B cell (primary cell): ENCODE measurements around the gene DOCK3. TPM values are rescaled to one million over a fixed set of nuclear protein-coding genes. Genes with fewer than 3 reads are reported as not detected.

Source experiments
- ATAC-seq: fragments of 200-7000 bp; cut with Tn5 transposase; one replicate; pipeline ENCODE4 v1.10.0; 2021; ENCODE audit warnings: low read depth, mild to moderate bottlenecking, moderate number of reproducible peaks, moderate library complexity
- CTCF ChIA-PET: fragments of 350-600 bp; sonication (Branson Sonifier 250); formaldehyde crosslinking; loops from one replicate; lab custom pipeline; 2021; ENCODE audit warnings: antibody characterized with exemption, inconsistent platforms; lab: Charles Lee
- POLR2A ChIA-PET: fragments of 350-600 bp; sonication (Branson Sonifier 250); formaldehyde crosslinking; loops from one replicate; lab custom pipeline; 2021; ENCODE audit warnings: antibody characterized with exemption; lab: Charles Lee
- DNase-seq: peaks from one replicate; pipeline ENCODE4 v3.0.0; 2013
- H2AFZ ChIP-seq: 2 replicates; pipeline ENCODE4 v1.6.1; 2012; ENCODE audit warnings: mild to moderate bottlenecking, low read depth, low read length; ENCODE audit not compliant: insufficient read depth, poor library complexity, severe bottlenecking
- H3K27ac ChIP-seq, 2 donors: 1 replicate in 1 of 2; 2 replicates in 1 of 2; pipeline ENCODE4 v1.5.1; 2012 to 2013; ENCODE audit warnings: low read length in 2 of 2, mild to moderate bottlenecking in 2 of 2, moderate library complexity in 1 of 2
- H3K27me3 ChIP-seq, 4 experiments: fragments of 200-600 bp in 1 of 4; sonication (generic) in 1 of 4; replicated peaks in 1 of 4; 1 replicate in 2 of 4; 2 replicates in 2 of 4; pipeline versions ENCODE4 v1.6.1 to v1.7.0; 2013 to 2016; ENCODE audit warnings: low read length in 3 of 4, mild to moderate bottlenecking in 2 of 4, mixed read lengths in 1 of 4, moderate library complexity in 1 of 4; ENCODE audit not compliant: insufficient read depth in 4 of 4, control insufficient read depth in 3 of 4; ENCODE audit errors: control extremely low read depth in 1 of 4
- H3K36me3 ChIP-seq, 2 experiments: replicated peaks in 1 of 2; 1 replicate in 1 of 2; 2 replicates in 1 of 2; pipeline versions ENCODE4 v1.6.1 to v1.7.1; 2013; ENCODE audit warnings: low read length in 1 of 2; ENCODE audit not compliant: insufficient read depth in 2 of 2, control insufficient read depth in 1 of 2; ENCODE audit errors: control extremely low read depth in 1 of 2, extremely low read depth in 1 of 2
- H3K4me1 ChIP-seq, 2 donors: fragments of 200-600 bp in 1 of 2; sonication (generic) in 1 of 2; 1 replicate in 1 of 2; 2 replicates in 1 of 2; pipeline versions ENCODE4 v1.5.1 to v1.6.1; 2013 to 2017; ENCODE audit warnings: low read length in 2 of 2; ENCODE audit not compliant: control insufficient read depth in 2 of 2, insufficient read depth in 2 of 2
- H3K4me2 ChIP-seq: replicated peaks from 2 replicates; pipeline ENCODE3; 2012; ENCODE audit warnings: mild to moderate bottlenecking, low read depth, low read length; ENCODE audit not compliant: poor library complexity, severe bottlenecking
- H3K4me3 ChIP-seq, 5 experiments: fragments of 200-600 bp in 1 of 5; sonication (generic) in 1 of 5; 1 replicate in 3 of 5; 2 replicates in 2 of 5; pipeline versions ENCODE4 v1.5.1 to v1.7.0; 2011 to 2016; ENCODE audit warnings: low read length in 4 of 5, mild to moderate bottlenecking in 4 of 5, low read depth in 2 of 5, control low read depth in 1 of 5, moderate library complexity in 1 of 5; ENCODE audit not compliant: insufficient read depth in 1 of 5; ENCODE audit errors: control extremely low read depth in 1 of 5, extremely low read depth in 1 of 5
- H3K79me2 ChIP-seq: fragments of 200-600 bp; sonication (generic); one replicate; pipeline ENCODE4 v1.6.0; 2016; ENCODE audit warnings: low read length; ENCODE audit not compliant: control insufficient read depth, insufficient read depth
- H3K9ac ChIP-seq: fragments of 200-600 bp; sonication (generic); 2 replicates; pipeline ENCODE4 v1.6.1; 2017; ENCODE audit warnings: mild to moderate bottlenecking, low read length, moderate library complexity
- H3K9me3 ChIP-seq, 3 donors: one replicate each; pipeline versions ENCODE4 v1.6.1 to v1.7.1; 2013; ENCODE audit warnings: low read length in 2 of 3; ENCODE audit not compliant: control insufficient read depth in 2 of 3, insufficient read depth in 1 of 3; ENCODE audit errors: control extremely low read depth in 1 of 3
- H4K20me1 ChIP-seq: 2 replicates; pipeline ENCODE4 v1.6.0; 2012; ENCODE audit warnings: mild to moderate bottlenecking, low read length; ENCODE audit not compliant: insufficient read depth, control insufficient read depth, poor library complexity, severe bottlenecking
- H3K27ac Mint-ChIP-seq: one replicate; pipeline ENCODE4 v1.8.0; 2021; ENCODE audit warnings: mixed read lengths
- H3K27me3 Mint-ChIP-seq: one replicate; pipeline ENCODE4 v1.8.0; 2021; ENCODE audit warnings: mixed read lengths
- H3K4me1 Mint-ChIP-seq: one replicate; pipeline ENCODE4 v1.8.0; 2021; ENCODE audit warnings: mixed read lengths
- H3K4me3 Mint-ChIP-seq: one replicate; pipeline ENCODE4 v1.8.0; 2021; ENCODE audit warnings: mixed read lengths
- H3K9me3 Mint-ChIP-seq: one replicate; pipeline ENCODE4 v1.8.0; 2022; ENCODE audit warnings: mixed read lengths; ENCODE audit not compliant: insufficient read depth
- EZH2 ChIP-seq: IDR thresholded peaks from 2 replicates; pipeline ENCODE4 v1.6.1; 2012; ENCODE audit warnings: borderline replicate concordance, low read depth, mild to moderate bottlenecking, moderate library complexity, low read length; ENCODE audit not compliant: insufficient read depth, poor library complexity, severe bottlenecking
- WGBS: methylation state at CpG from one replicate; pipeline ENCODE4 v1.1.5; 2013; ENCODE audit warnings: missing lambda C conversion rate; ENCODE audit not compliant: insufficient coverage; 5-methylcytosine and 5-hydroxymethylcytosine counted together
- intact Hi-C: fragments of 100-400 bp; cut with micrococcal nuclease; formaldehyde crosslinking; loops from one replicate; pipeline ENCODE4 v1.10.0; 2022
- polyA plus RNA-seq: library from polyadenylated mRNA; depleted of rRNA; stranded (reverse); fragments of >200 nt; gene quantifications from 2 replicates; pipeline ENCODE4 v1.2.3, GENCODE V29; 2012
- total RNA-seq, 2 donors: library from RNA; stranded (reverse); fragments of 120-200 nt in 1 of 2; gene quantifications; 1 replicate in 1 of 2; 2 replicates in 1 of 2; pipeline versions ENCODE4 v1.2.3 to v1.2.4, GENCODE V29; 2013 to 2022
- TF ChIP-seq, protein P1 (sequence below): fragments of 200-600 bp; IDR thresholded peaks from one replicate; pipeline ENCODE4 v1.8.0; 2022; ENCODE audit warnings: antibody characterized with exemption, mild to moderate bottlenecking

DOCK3 gene
- total and polyA plus RNA-seq, 2 donors (not counting 1 experiment from before 2014, with no cell fraction given), result 0.06 to 0.30 TPM

DNA sequence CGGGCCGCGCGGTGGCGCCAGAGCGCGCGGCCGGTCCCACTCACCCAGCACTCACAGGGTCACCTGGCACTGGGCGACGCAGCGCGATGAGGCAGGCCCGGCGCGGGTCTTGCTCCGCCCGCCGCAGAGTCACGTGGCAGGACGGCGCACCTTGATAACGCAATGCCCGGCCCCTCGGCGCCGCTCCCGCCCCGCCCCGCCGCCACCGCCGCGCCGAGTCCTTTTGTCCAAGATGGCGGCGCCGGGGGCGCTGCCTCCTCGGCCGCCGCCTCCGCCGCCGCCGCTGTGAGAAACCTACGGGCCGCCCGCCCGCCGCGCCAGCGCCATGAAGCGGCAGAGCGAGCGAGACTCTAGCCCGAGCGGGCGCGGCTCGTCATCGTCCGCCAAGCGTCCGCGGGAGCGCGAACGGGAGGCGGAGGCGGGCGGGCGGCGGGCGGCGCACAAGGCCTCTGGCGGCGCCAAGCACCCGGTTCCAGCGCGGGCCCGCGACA lies 716.4 kb downstream of the DOCK3 start, which contains the start of gene RBM15B:
TSS of gene RBM15B (plus strand) at position 211 of the 491 bp plus-strand sequence. CDS start at position 326, 115 bp downstream.
- ATAC-seq, result peak; percentile 95
- Histone ChIP-seq H3K36me3 (peaks cover 0 to 59% of the 10 kb centered on the region in 2 experiments), H4K20me1 (peaks cover 48% of the 10 kb centered on the region), H3K4me2 (peak within 1 kb of the TSS; percentile 91), H2AFZ (peak within 1 kb of the TSS; percentile 73), H3K9ac (peak within 1 kb of the TSS; percentile 65), H3K4me1 (peaks cover 24 to 41% of the 10 kb centered on the region in 2 donors), H3K27ac (peak within 1 kb of the TSS; percentile 71 to 78), H3K9me3 (no peaks in the 10 kb centered on the region), H3K27me3 (no peaks in the 10 kb centered on the region), H3K4me3 (peak within 1 kb of the TSS; percentile 11 to 66 (median 58)), H3K79me2 (peaks cover 48% of the 10 kb centered on the region)
- peak within 1 kb of the TSS; percentile 88 for H3K27ac Mint-ChIP-seq
- peak within 1 kb of the TSS; percentile 84 for H3K4me3 Mint-ChIP-seq
- intact Hi-C loops, result loop anchor here (1.0 to 10.0 kb wide), 4 partner anchors 43 to 1144 kb away; partner anchors contain the start of genes NT5DC2 and UQCC5
- DNase-seq, result peak; percentile 97
- POLR2A ChIA-PET, result no interaction called here
- no peaks in the 10 kb centered on the region for H3K9me3 Mint-ChIP-seq
- under 1% methylated on average over 83 of the region's 83 CpGs for WGBS
- CTCF ChIA-PET, result interaction anchor here (1.4 to 8.6 kb wide), 5 partner anchors 15 to 777 kb away, joined by 5 to 67 read pairs (median 9); partner anchors contain the start of genes CISH and MAPKAPK3
- no peaks in the 10 kb centered on the region for H3K27me3 Mint-ChIP-seq
- H3K4me1 Mint-ChIP-seq, result peaks cover 54% of the 10 kb centered on the region
- TF ChIP-seq, protein P1, sequence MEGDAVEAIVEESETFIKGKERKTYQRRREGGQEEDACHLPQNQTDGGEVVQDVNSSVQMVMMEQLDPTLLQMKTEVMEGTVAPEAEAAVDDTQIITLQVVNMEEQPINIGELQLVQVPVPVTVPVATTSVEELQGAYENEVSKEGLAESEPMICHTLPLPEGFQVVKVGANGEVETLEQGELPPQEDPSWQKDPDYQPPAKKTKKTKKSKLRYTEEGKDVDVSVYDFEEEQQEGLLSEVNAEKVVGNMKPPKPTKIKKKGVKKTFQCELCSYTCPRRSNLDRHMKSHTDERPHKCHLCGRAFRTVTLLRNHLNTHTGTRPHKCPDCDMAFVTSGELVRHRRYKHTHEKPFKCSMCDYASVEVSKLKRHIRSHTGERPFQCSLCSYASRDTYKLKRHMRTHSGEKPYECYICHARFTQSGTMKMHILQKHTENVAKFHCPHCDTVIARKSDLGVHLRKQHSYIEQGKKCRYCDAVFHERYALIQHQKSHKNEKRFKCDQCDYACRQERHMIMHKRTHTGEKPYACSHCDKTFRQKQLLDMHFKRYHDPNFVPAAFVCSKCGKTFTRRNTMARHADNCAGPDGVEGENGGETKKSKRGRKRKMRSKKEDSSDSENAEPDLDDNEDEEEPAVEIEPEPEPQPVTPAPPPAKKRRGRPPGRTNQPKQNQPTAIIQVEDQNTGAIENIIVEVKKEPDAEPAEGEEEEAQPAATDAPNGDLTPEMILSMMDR, result peak; percentile 87
- TF ChIP-seq EZH2, result no peak
